Karpas-422 (cell line): ENCODE results near the gene BIRC7. TPM values are rescaled to one million over a fixed set of nuclear protein-coding genes. Genes with fewer than 3 reads are reported as not detected.
A peak's percentile ranks its signal among the peaks of the same experiment; 100 is the strongest.
"Not testable (repeated sequence)": the region's sequence is repeated elsewhere in the genome, so short reads cannot be mapped to it uniquely, and the experiment has no call there.

Experiments
- DNase-seq: peaks from one replicate; pipeline ENCODE4 v3.0.0-alpha.2; 2015
- H2AFZ ChIP-seq: fragments of 200-600 bp; sonication (generic); 2 replicates; pipeline ENCODE4 v1.6.1; 2014; ENCODE audit warnings: antibody characterized with exemption, low read length, mixed read lengths
- H3K27ac ChIP-seq: fragments of 200-600 bp; sonication (generic); 2 replicates; pipeline ENCODE4 v1.5.1; 2014; ENCODE audit warnings: mild to moderate bottlenecking, low read length, moderate library complexity
- H3K27me3 ChIP-seq: fragments of 200-600 bp; sonication (generic); 2 replicates; pipeline ENCODE4 v1.6.1; 2014; ENCODE audit warnings: low read length, mixed read lengths
- H3K36me3 ChIP-seq: fragments of 200-600 bp; sonication (generic); 2 replicates; pipeline ENCODE4 v1.6.1; 2014; ENCODE audit warnings: low read length, mixed read lengths; ENCODE audit not compliant: insufficient read depth
- H3K4me1 ChIP-seq: fragments of 200-600 bp; sonication (generic); 2 replicates; pipeline ENCODE4 v1.6.1; 2014; ENCODE audit warnings: mild to moderate bottlenecking, low read length, mixed read lengths
- H3K4me2 ChIP-seq: fragments of 200-600 bp; sonication (generic); 2 replicates; pipeline ENCODE4 v1.6.1; 2014; ENCODE audit warnings: low read length, low read depth, mild to moderate bottlenecking; ENCODE audit not compliant: poor library complexity, severe bottlenecking
- H3K4me3 ChIP-seq: fragments of 200-600 bp; sonication (generic); 2 replicates; pipeline ENCODE4 v1.5.1; 2014; ENCODE audit warnings: mild to moderate bottlenecking, antibody characterized with exemption, low read length, mixed read lengths
- H3K79me2 ChIP-seq: fragments of 200-600 bp; sonication (generic); 2 replicates; pipeline ENCODE4 v1.6.1; 2014; ENCODE audit warnings: mild to moderate bottlenecking, low read length, mixed read lengths
- H3K9ac ChIP-seq: fragments of 200-600 bp; sonication (generic); 2 replicates; pipeline ENCODE4 v1.6.0; 2014; ENCODE audit warnings: low read length
- H3K9me2 ChIP-seq: fragments of 200-600 bp; sonication (generic), shearing (Covaris generic); replicated peaks from 2 replicates; pipeline ENCODE4 v1.6.0; 2014; ENCODE audit warnings: mild to moderate bottlenecking, low read length, moderate library complexity; ENCODE audit not compliant: insufficient read depth
- H3K9me3 ChIP-seq: fragments of 300-700, 200-600 bp; sonication (generic); 2 replicates; pipeline ENCODE4 v1.6.1; 2014; ENCODE audit warnings: low read length, mixed read lengths
- H4K20me1 ChIP-seq: fragments of 200-600 bp; sonication (generic); 2 replicates; pipeline ENCODE4 v1.6.1; 2014; ENCODE audit warnings: mild to moderate bottlenecking, antibody characterized with exemption, low read length, low read depth; ENCODE audit not compliant: insufficient read depth
- total RNA-seq: library from RNA; depleted of rRNA; stranded (reverse); fragments of >200 nt; shearing (Covaris generic); gene quantifications from 2 replicates; pipeline ENCODE4 v1.2.3, GENCODE V29; 2014; ENCODE audit warnings: low replicate concordance

BIRC7 gene
- total RNA-seq, 1 experiment from 2014 or later, result 10.7 TPM

GRCh38 chr20:63242736-63243135 lies 7.0 kb downstream of the BIRC7 start:
- no peak for DNase-seq
- Histone ChIP-seq H3K9ac (no peak overlapping the region), H3K9me3 (no peaks in the 10 kb centered on the region), H2AFZ (no peak overlapping the region), H3K9me2 (no peaks in the 10 kb centered on the region), H3K4me3 (no peak overlapping the region), H3K79me2 (no peaks in the 10 kb centered on the region), H3K4me1 (peaks cover 10% of the 10 kb centered on the region), H3K36me3 (no peaks in the 10 kb centered on the region), H3K4me2 (no peak overlapping the region), H3K27ac (no peak overlapping the region), H3K27me3 (no peaks in the 10 kb centered on the region), H4K20me1 (no peaks in the 10 kb centered on the region)

GRCh38 chr20:63243604-63244247 lies 8.0 kb downstream of the BIRC7 start:
- no peak overlapping the region for H3K4me2 ChIP-seq
- H3K9me3 ChIP-seq, result no peaks in the 10 kb centered on the region
- no peaks in the 10 kb centered on the region for H3K27me3 ChIP-seq
- no peaks in the 10 kb centered on the region for H4K20me1 ChIP-seq
- H3K9me2 ChIP-seq, result no peaks in the 10 kb centered on the region
- no peaks in the 10 kb centered on the region for H3K79me2 ChIP-seq
- peaks cover under 1% of the 10 kb centered on the region; the same call in 1 of the 2 replicates for H3K4me1 ChIP-seq
- no peak overlapping the region for H2AFZ ChIP-seq
- H3K36me3 ChIP-seq, result no peaks in the 10 kb centered on the region
- no peak for DNase-seq
- no peak overlapping the region for H3K9ac ChIP-seq
- no peak overlapping the region for H3K4me3 ChIP-seq
- no peak overlapping the region for H3K27ac ChIP-seq

GRCh38 chr20:63244468-63244867 lies 8.8 kb downstream of the BIRC7 start:
- no peak overlapping the region for H3K4me3 ChIP-seq
- no peaks in the 10 kb centered on the region for H3K79me2 ChIP-seq
- no peak overlapping the region for H3K27ac ChIP-seq
- no peaks in the 10 kb centered on the region for H3K9me3 ChIP-seq
- H3K36me3 ChIP-seq, result no peaks in the 10 kb centered on the region
- no peak overlapping the region for H2AFZ ChIP-seq
- H4K20me1 ChIP-seq, result no peaks in the 10 kb centered on the region
- no peaks in the 10 kb centered on the region for H3K9me2 ChIP-seq
- H3K4me1 ChIP-seq, result no peaks in the 10 kb centered on the region
- no peak overlapping the region for H3K4me2 ChIP-seq
- no peak for DNase-seq
- H3K27me3 ChIP-seq, result no peaks in the 10 kb centered on the region
- H3K9ac ChIP-seq, result no peak overlapping the region

- H3K36me3 ChIP-seq, result no peaks in the 10 kb centered on the region
- DNase-seq, result no peak
- H3K4me3 ChIP-seq, result no peak overlapping the region
- H2AFZ ChIP-seq, result no peak overlapping the region
- H3K9ac ChIP-seq, result no peak overlapping the region
- no peaks in the 10 kb centered on the region for H3K27me3 ChIP-seq
- H3K4me1 ChIP-seq, result no peaks in the 10 kb centered on the region
- no peaks in the 10 kb centered on the region for H4K20me1 ChIP-seq
- no peak overlapping the region for H3K27ac ChIP-seq
- no peak overlapping the region for H3K4me2 ChIP-seq
- H3K9me3 ChIP-seq, result no peaks in the 10 kb centered on the region
- H3K79me2 ChIP-seq, result no peaks in the 10 kb centered on the region
- no peaks in the 10 kb centered on the region for H3K9me2 ChIP-seq
Measured at GRCh38 chr20:63246490-63247288, 11.0 kb downstream of the BIRC7 start.

- no peak overlapping the region for H3K4me2 ChIP-seq
- no peak overlapping the region for H3K27ac ChIP-seq
- H3K9ac ChIP-seq, result no peak overlapping the region
- H4K20me1 ChIP-seq, result no peaks in the 10 kb centered on the region
- H3K4me3 ChIP-seq, result no peak overlapping the region
- no peak overlapping the region for H2AFZ ChIP-seq
- no peaks in the 10 kb centered on the region for H3K9me3 ChIP-seq
- no peaks in the 10 kb centered on the region for H3K9me2 ChIP-seq
- H3K27me3 ChIP-seq, result no peaks in the 10 kb centered on the region
- no peaks in the 10 kb centered on the region for H3K4me1 ChIP-seq
- DNase-seq, result no peak
- no peaks in the 10 kb centered on the region for H3K36me3 ChIP-seq
- no peaks in the 10 kb centered on the region for H3K79me2 ChIP-seq
Measured at GRCh38 chr20:63247671-63248228, 12.0 kb downstream of the BIRC7 start.

- Histone ChIP-seq H3K27me3 (no peaks in the 10 kb centered on the region), H3K36me3 (no peaks in the 10 kb centered on the region), H3K79me2 (no peaks in the 10 kb centered on the region), H3K4me2 (no peak overlapping the region), H3K9ac (no peak overlapping the region), H4K20me1 (no peaks in the 10 kb centered on the region), H3K27ac (no peak overlapping the region), H3K9me3 (no peaks in the 10 kb centered on the region), H3K4me3 (no peak overlapping the region), H3K4me1 (no peaks in the 10 kb centered on the region), H2AFZ (no peak overlapping the region), H3K9me2 (no peaks in the 10 kb centered on the region)
- DNase-seq, result no peak
Measured at GRCh38 chr20:63248835-63249591, 13.3 kb downstream of the BIRC7 start.

GRCh38 chr20:63249891-63250290 lies 14.2 kb downstream of the BIRC7 start:
- no peaks in the 10 kb centered on the region for H4K20me1 ChIP-seq
- no peak for DNase-seq
- no peaks in the 10 kb centered on the region for H3K4me1 ChIP-seq
- no peaks in the 10 kb centered on the region for H3K9me3 ChIP-seq
- H3K9me2 ChIP-seq, result no peaks in the 10 kb centered on the region
- H3K4me2 ChIP-seq, result no peak overlapping the region
- no peak overlapping the region for H2AFZ ChIP-seq
- H3K27me3 ChIP-seq, result no peaks in the 10 kb centered on the region
- H3K9ac ChIP-seq, result no peak overlapping the region
- H3K79me2 ChIP-seq, result no peaks in the 10 kb centered on the region
- no peak overlapping the region for H3K27ac ChIP-seq
- no peaks in the 10 kb centered on the region for H3K36me3 ChIP-seq
- no peak overlapping the region for H3K4me3 ChIP-seq

GRCh38 chr20:63251350-63251749 lies 15.6 kb downstream of the BIRC7 start:
- H3K9me3 ChIP-seq, H3K27me3 ChIP-seq, H3K27ac ChIP-seq, H3K9ac ChIP-seq, H3K36me3 ChIP-seq, H3K4me2 ChIP-seq, H3K9me2 ChIP-seq, H3K79me2 ChIP-seq, H4K20me1 ChIP-seq, H3K4me3 ChIP-seq, H2AFZ ChIP-seq, H3K4me1 ChIP-seq: not testable (repeated sequence)
- peak; percentile 49 for DNase-seq
